Panc1 (cell line): ENCODE results near the gene CCT8. TPM values are rescaled to one million over a fixed set of nuclear protein-coding genes. Genes with fewer than 3 reads are reported as not detected.
A peak's percentile ranks its signal among the peaks of the same experiment; 100 is the strongest.

Experiments used
- ATAC-seq: fragments of 200-7000 bp; cut with Tn5 transposase; 2 replicates; pipeline ENCODE4 v1.9.1; 2020; ENCODE audit warnings: mild to moderate bottlenecking, moderate library complexity
- BruUV-seq: library from RNA; stranded (reverse); fragments of 400-500 nt; replicated peaks from 2 replicates; lab custom pipeline; 2021; lab: Mats Ljungman, UMichigan
- CTCF ChIA-PET: fragments of 300-600 bp; sonication (Branson Sonifier 250); formaldehyde crosslinking; loops from one replicate; lab custom pipeline; 2022; ENCODE audit warnings: antibody characterized with exemption; lab: Charles Lee
- POLR2A ChIA-PET: fragments of 300-600 bp; sonication (Branson Sonifier 250); formaldehyde crosslinking; loops from one replicate; lab custom pipeline; 2022; ENCODE audit warnings: antibody characterized with exemption; lab: Charles Lee
- DNase-seq: peaks from one replicate; pipeline ENCODE4 v3.0.0-alpha.2; 2010; ENCODE audit warnings: low read depth, low spot score
- H3K27ac ChIP-seq: 2 replicates; pipeline ENCODE4 v1.5.1; 2011; ENCODE audit warnings: mild to moderate bottlenecking, low read length, inconsistent platforms
- H3K27me3 ChIP-seq: fragments of 200-500 bp; sonication (Bioruptor generic); 2 replicates; pipeline ENCODE4 v1.6.0; 2014; ENCODE audit warnings: low read length, inconsistent platforms; ENCODE audit not compliant: control insufficient read depth, insufficient read depth
- H3K36me3 ChIP-seq: fragments of 200-500 bp; sonication (Bioruptor generic); 2 replicates; pipeline ENCODE4 v1.5.1; 2014; ENCODE audit warnings: inconsistent platforms, mild to moderate bottlenecking, low read length, moderate library complexity; ENCODE audit not compliant: control insufficient read depth, insufficient read depth
- H3K4me1 ChIP-seq: 2 replicates; pipeline ENCODE4 v1.5.1; 2011; ENCODE audit warnings: inconsistent platforms, mild to moderate bottlenecking, low read length, moderate library complexity; ENCODE audit not compliant: control insufficient read depth, insufficient read depth
- H3K4me3 ChIP-seq, 2 experiments: 2 replicates each; pipeline ENCODE4 v1.5.1; 2011 to 2012; ENCODE audit warnings: low read depth in 2 of 2, low read length in 2 of 2, mild to moderate bottlenecking in 2 of 2, inconsistent platforms in 1 of 2, moderate library complexity in 1 of 2
- H3K9me3 ChIP-seq: fragments of 200-500 bp; sonication (Bioruptor generic); 2 replicates; pipeline ENCODE4 v1.5.1; 2014; ENCODE audit warnings: low read depth, mild to moderate bottlenecking, inconsistent platforms, low read length, moderate library complexity; ENCODE audit not compliant: control insufficient read depth, insufficient read depth
- POLR2AphosphoS5 ChIP-seq: IDR thresholded peaks from 2 replicates; pipeline ENCODE4 v1.6.1; 2012; ENCODE audit warnings: mild to moderate bottlenecking, low read depth, low read length, moderate library complexity
- SIN3A ChIP-seq: IDR thresholded peaks from 2 replicates; pipeline ENCODE4 v1.6.1; 2012; ENCODE audit warnings: low read depth, mild to moderate bottlenecking, low read length, moderate library complexity, borderline replicate concordance; ENCODE audit not compliant: insufficient read depth
- TCF7L2 ChIP-seq: IDR thresholded peaks from 2 replicates; pipeline ENCODE4 v1.6.1; 2011; ENCODE audit warnings: mild to moderate bottlenecking, low read depth, low read length, inconsistent platforms
- in situ Hi-C: cut with HindIII; loops from 2 replicates; pipeline ENCODE4 v1.10.0; 2016; ENCODE audit warnings: low sequenced_read_pairs, low pct_unique_long_range_greater_than_20kb
- intact Hi-C: fragments of 100-400 bp; cut with micrococcal nuclease; formaldehyde crosslinking; loops from one replicate; pipeline ENCODE4 v1.10.0; 2022; ENCODE audit not compliant: unreplicated experiment
- total RNA-seq: library from RNA; stranded (reverse); gene quantifications from one replicate; pipeline ENCODE4 v1.2.1, GENCODE V29; 2021; ENCODE audit not compliant: unreplicated experiment
- TF ChIP-seq, protein P1 (sequence below), 2 experiments: IDR thresholded peaks; 2 replicates each; pipeline ENCODE4 v1.6.1; 2011 to 2012; ENCODE audit warnings: low read depth in 2 of 2, control low read depth in 1 of 2, low read length in 1 of 2, mild to moderate bottlenecking in 1 of 2, moderate library complexity in 1 of 2; ENCODE audit not compliant: insufficient read depth in 1 of 2
- TF ChIP-seq, protein P2 (sequence below): fragments of 450-650 bp; IDR thresholded peaks from 2 replicates; pipeline ENCODE4 v1.5.1; 2017; ENCODE audit warnings: mild to moderate bottlenecking

CCT8 gene
- total RNA-seq, 1 experiment from 2014 or later: 160 TPM

DNA sequence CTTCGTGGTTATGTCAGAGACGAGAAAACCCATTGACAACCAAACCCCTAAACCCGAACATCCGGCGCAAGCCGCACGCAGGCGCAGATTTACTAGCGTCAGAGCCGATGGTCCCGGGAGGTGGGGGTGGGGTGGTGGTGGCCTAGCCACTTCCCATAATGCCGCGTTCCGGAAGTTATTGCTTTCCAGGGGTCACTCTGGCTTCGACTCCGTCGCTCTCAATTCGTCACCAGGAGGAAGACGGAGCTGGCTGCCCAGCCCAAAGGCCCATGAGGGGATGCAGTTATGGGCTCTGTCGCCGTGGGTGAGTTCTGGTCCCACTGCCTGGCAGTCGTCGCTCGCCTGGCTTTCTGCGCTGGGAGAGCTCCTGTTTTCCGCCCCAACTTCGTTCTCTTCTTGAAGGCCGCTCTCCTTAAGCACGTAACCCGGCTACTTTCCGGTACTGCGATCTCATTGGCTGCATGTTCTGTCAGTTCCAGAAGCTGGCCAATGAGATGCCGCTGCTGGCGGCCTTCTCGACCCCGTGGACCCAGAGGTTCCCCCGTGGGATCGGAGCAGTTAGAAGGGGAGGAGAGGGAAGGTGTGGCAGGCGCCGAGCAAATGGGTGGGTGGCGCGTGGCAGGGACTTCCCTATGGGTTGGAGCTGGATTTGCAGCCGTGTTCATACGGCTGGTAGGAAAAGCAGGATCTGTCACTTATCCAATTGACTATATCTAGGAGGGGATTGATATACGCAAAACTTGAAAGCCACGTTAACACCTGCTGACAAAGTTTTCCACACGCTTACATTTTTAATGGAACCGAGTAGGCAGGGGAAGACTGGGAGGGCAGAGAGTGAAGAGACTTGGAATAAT, 48.7 kb downstream of the CCT8 start, which contains the start of gene USP16:
USP16 (plus strand) TSS at position 195 of the 854 bp plus-strand sequence. CDS start 3,246 bp downstream, outside the sequence.
- intact Hi-C loops: no loop called here

DNA sequence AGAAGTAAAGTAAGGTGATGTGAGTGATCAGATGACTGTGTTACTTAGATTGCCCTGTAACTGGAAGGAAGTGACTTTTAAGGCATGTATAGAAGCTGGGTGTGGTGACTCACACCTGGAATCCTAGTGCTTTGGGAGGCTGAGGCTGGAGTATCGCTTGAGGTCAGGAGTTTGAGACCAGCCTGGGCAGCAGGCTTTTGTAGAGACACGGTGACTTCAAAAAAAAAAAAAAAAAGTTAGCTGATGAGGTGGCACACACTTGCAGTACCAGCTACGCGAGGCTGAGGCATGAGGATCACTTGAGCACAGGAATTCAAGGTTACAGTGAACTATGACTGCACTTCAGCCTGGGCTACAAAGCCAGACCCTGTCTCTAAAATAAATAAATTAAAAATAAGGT, 51.3 kb downstream of the CCT8 start:
- intact Hi-C loops: no loop called here
- DNase-seq: no peak
- H3K27ac ChIP-seq: no peak overlapping the region
- H3K27me3 ChIP-seq: no peaks in the 10 kb centered on the region
- ChIA-PET POLR2A (no interaction called here), CTCF (no interaction called here)
- peaks cover 2% of the 10 kb centered on the region; the same call in 1 of the 2 replicates for H3K36me3 ChIP-seq
- peaks cover 5% of the 10 kb centered on the region; the same call in 1 of the 2 replicates for H3K4me1 ChIP-seq
- no peak overlapping the region for H3K4me3 ChIP-seq
- no peak for ATAC-seq
- no peaks in the 10 kb centered on the region for H3K9me3 ChIP-seq
- BruUV-seq: no TSS peak
- TF ChIP-seq TCF7L2: no peak
- TF ChIP-seq POLR2AphosphoS5: no peak
- TF ChIP-seq, protein P1, sequence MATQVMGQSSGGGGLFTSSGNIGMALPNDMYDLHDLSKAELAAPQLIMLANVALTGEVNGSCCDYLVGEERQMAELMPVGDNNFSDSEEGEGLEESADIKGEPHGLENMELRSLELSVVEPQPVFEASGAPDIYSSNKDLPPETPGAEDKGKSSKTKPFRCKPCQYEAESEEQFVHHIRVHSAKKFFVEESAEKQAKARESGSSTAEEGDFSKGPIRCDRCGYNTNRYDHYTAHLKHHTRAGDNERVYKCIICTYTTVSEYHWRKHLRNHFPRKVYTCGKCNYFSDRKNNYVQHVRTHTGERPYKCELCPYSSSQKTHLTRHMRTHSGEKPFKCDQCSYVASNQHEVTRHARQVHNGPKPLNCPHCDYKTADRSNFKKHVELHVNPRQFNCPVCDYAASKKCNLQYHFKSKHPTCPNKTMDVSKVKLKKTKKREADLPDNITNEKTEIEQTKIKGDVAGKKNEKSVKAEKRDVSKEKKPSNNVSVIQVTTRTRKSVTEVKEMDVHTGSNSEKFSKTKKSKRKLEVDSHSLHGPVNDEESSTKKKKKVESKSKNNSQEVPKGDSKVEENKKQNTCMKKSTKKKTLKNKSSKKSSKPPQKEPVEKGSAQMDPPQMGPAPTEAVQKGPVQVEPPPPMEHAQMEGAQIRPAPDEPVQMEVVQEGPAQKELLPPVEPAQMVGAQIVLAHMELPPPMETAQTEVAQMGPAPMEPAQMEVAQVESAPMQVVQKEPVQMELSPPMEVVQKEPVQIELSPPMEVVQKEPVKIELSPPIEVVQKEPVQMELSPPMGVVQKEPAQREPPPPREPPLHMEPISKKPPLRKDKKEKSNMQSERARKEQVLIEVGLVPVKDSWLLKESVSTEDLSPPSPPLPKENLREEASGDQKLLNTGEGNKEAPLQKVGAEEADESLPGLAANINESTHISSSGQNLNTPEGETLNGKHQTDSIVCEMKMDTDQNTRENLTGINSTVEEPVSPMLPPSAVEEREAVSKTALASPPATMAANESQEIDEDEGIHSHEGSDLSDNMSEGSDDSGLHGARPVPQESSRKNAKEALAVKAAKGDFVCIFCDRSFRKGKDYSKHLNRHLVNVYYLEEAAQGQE (IDR thresholded peaks at IDR 0.05; ENCODE audit: insufficient read depth in 1 of 2, low read depth in 2 of 2, low read length in 1 of 2): no peak
- TF ChIP-seq, protein P2, sequence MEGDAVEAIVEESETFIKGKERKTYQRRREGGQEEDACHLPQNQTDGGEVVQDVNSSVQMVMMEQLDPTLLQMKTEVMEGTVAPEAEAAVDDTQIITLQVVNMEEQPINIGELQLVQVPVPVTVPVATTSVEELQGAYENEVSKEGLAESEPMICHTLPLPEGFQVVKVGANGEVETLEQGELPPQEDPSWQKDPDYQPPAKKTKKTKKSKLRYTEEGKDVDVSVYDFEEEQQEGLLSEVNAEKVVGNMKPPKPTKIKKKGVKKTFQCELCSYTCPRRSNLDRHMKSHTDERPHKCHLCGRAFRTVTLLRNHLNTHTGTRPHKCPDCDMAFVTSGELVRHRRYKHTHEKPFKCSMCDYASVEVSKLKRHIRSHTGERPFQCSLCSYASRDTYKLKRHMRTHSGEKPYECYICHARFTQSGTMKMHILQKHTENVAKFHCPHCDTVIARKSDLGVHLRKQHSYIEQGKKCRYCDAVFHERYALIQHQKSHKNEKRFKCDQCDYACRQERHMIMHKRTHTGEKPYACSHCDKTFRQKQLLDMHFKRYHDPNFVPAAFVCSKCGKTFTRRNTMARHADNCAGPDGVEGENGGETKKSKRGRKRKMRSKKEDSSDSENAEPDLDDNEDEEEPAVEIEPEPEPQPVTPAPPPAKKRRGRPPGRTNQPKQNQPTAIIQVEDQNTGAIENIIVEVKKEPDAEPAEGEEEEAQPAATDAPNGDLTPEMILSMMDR: no peak
- TF ChIP-seq SIN3A: no peak
- in situ Hi-C loops: no loop called here

More for the DNA sequence above, 48.7 kb downstream of the CCT8 start, which contains the start of gene USP16:
- H3K4me3 ChIP-seq: peak within 1 kb of the TSS; percentile 92 to 97
- H3K9me3 ChIP-seq: no peaks in the 10 kb centered on the region
- H3K27me3 ChIP-seq: no peaks in the 10 kb centered on the region
- H3K27ac ChIP-seq: peak within 1 kb of the TSS; percentile 92
- ATAC-seq (peak; percentile 99), DNase-seq (peak; percentile 93)
- peaks cover 2% of the 10 kb centered on the region; the same call in 1 of the 2 replicates for H3K36me3 ChIP-seq
- no peaks in the 10 kb centered on the region; the same call in 1 of the 2 replicates for H3K4me1 ChIP-seq
- BruUV-seq: no TSS peak
- in situ Hi-C loops: no loop called here
- ChIA-PET CTCF (no interaction called here), POLR2A (interaction anchor here (0.7 to 0.9 kb wide), 2 partner anchors 22 to 32 kb away, joined by 3 to 7 read pairs; partner anchors contain the start of gene LTN1)
- TF ChIP-seq TCF7L2 (peak; percentile 19; the same call in 1 of the 2 replicates), SIN3A (0 out of 2 replicates have a peak, but pooled peaks have one; percentile 29), POLR2AphosphoS5 (peak; percentile 83)
- TF ChIP-seq, protein P2: no peak
- TF ChIP-seq, protein P1 (IDR thresholded peaks at IDR 0.05; ENCODE audit: insufficient read depth in 1 of 2, low read depth in 2 of 2, low read length in 1 of 2): no peak
